IPS-NIHi11 (cell line): ENCODE results near the gene EFHD2.
"Not testable (repeated sequence)": the region's sequence is repeated elsewhere in the genome, so short reads cannot be mapped to it uniquely, and the experiment has no call there.

ENCODE experiments used
- DNase-seq: peaks from one replicate; pipeline ENCODE4 v3.0.0; 2012; ENCODE audit warnings: mixed read lengths, low spot score

EFHD2 gene

DNA sequence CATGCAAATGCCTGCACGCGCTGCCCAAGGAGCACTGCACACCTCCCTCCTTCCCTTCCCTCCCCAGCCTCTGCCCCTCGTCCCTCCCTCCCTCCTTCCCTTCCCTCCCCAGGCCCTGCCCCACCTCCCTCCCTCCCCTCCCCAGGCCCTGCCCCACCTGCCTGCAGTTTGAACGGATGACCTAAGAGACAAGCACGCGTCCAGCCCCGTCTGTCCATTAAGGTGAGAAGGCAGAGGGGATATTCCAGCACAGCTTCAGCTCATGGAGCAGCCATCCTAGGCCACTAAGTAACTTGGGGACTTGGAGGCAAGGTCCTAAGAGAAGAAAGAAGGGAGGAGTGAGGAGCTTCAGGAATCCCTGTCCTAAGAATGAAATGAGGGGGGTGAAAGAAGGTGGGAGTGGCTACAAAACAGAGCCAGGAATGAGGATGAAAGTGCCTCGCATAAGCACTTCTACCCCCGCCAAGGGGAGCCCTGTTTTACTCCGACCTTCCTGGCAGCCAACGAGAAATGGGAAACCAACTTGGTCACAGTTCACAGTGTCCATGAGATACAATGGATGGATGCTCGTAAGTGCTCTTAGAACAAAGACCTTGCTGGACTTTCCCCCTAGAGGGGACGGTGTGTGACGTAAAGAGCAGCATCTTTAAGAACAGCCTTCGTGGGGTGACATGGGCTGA is 21.3 kb upstream of the EFHD2 start:
- no peak for DNase-seq

DNA sequence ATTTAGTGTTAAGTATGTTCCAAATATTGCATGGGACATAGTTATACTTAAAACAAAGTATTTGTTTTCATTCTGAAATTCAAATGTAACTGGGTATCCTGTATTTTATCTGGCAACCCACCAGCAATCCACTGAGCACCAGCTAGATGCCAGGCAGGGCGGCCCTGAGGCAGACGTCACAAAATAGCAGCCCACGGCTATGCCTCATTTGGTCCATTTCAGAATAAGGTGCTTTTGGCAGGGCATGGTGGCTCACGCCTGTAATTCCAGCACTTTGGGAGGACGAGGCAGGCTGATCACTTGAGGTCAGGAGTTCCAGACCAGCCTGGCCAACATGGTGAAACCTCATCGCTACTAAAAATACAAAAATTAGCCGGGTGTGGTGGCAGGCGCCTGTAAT is 19.9 kb upstream of the EFHD2 start:
- DNase-seq = not testable (repeated sequence)

DNA sequence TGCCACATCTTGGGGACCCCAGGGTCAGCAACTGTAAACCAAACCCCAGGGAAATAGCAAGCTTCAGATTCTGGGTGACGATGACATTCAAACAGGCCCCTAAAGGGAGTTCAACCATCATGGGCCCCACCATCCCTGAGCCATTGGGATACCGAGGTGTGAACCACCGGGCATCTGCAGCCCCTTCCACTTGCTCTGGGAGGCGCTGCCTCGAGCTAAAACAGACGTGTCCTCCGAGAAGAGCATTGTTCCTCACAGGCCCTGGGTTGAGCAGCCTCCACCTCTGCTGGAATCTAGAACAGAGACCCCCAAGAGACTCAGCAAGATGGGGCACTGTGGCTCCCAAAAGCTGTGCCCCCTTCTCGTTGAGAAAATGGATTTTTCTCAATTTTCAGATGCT is 19.0 kb upstream of the EFHD2 start:
- DNase-seq = no peak

DNA sequence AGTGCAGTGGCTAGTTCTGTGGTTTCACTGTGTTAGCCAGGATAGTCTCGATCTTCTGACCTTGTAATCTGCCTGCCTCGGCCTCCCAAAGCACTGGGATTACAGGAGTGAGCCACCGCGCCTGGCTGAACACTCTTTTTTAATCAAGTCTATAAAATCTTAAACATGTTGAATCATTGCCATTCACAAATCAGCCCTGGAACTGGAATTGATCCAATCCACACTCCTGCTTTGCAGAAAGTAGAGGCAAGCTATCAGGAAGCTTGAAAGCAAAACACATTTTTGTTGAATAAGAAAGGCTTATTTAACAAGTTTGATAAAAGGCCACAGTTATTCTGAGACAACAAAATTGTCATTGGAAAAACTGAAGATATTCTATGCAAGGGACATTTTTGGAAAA is 18.3 kb upstream of the EFHD2 start:
- no peak for DNase-seq

DNA sequence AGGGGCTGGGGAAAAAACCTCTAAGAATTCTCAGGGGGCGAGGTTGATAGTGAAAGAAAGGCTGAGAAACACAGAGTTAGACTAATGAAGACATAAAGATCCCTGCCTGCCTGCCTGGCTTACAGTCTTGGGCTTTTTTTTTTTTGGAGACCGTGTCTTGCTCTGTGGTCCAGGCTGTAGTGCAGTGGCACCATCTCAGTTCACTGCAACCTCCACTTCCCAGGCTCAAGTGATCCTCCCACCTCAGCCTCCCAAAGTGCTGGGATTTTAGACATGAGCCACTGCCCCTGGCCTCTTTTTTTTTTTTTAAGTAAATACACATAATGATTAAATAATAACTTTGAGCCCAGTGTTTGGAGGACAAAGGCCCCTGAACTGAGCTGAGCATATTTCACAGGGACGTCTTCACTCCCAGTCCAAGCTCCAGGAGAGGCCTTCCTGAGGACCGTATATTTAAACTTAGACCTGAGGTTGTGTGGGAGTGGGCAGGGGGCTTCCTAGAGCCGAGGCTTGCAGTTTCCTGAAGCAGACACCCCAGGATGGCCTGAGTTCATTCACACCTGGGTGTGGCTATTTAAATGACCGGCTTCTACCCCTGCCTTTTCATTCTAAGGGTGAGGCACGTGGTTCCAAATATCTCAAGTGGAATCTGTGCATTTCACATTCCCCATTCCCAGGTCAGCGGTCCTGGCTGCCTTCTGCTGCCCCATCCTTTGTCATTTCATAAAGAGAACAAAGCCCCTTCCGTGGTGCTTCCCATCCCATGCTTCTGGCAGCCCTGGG is 16.0 kb upstream of the EFHD2 start:
- DNase-seq = peak; percentile 23

DNA sequence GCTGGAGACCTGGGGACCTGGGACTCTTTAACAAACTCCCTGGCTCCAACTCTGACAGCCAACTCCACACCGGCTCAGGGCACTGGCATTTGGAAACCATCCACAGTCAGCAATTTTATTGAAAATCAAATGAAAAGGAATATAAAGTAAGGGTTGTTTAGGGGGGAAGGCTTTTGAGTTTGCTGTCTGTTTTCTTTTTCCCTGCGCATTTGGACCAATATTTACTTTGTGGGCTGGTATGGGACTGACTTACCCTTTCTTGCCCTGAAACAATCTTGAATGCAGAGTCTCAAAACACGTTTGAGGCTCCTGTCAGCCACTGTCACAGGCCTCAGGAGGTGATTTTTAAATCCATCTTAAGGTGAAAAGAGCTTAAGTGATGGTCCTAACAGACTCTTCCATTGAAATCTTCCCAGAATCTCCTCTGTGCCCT is 15.4 kb upstream of the EFHD2 start:
- no peak for DNase-seq

DNA sequence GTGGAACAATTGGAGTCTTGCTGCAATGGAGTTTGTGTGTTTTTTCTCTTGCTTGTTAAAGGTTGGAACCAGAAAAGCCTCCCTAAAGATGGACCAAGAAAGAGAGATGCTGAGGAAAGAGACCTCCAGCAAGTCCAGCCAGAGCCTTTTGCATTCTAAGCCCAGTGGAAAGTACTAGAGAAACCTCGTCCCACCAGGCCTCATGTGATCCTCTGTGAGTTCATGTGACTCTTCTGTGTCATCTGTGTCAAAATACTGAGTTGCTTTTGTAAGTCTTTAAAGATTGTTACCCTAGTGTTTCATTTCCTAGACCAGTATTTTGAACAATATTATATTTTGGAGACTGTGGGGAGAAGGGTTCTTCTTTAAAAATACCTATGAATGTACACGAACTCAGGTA is 12.5 kb upstream of the EFHD2 start:
- no peak for DNase-seq

DNA sequence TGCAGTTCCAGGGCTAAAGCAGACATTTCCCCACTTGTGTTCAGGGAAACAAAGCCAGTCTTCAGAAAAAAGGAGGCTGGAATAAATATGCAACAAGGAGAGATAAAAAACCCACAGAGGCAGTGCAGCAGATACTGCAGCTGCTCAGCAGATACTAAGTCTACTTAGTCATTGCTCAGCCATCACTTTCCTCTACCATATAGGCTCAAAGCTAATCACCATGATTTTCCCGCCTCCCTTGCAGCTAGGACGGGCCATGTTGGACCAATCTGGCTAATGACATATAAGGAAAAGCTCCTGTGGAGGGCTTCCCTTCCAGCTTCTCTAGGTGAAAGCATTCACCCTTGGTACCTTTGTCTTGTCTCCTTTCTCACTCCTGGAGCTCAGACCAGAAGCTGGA is 10.0 kb upstream of the EFHD2 start:
- no peak for DNase-seq

DNA sequence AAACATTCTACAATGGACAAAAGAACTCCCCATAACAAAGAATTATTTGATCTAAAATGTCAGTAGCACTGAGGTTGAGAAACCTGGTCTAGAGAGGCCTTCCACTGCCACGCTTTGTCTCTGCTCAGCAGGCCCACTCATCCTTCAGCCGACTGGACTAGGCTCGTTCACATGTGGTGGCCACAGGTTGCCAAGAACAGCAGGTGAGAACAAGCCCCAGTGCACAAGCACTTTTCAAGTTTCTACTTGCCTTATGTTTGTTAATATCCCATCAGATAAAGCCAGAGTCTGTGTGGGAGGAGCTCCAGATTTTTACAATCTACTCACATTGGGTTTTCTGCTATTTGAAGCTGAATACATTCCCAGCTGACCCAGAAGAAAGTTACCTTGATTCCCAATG is 9.1 kb upstream of the EFHD2 start:
- DNase-seq = peak; percentile 33

DNA sequence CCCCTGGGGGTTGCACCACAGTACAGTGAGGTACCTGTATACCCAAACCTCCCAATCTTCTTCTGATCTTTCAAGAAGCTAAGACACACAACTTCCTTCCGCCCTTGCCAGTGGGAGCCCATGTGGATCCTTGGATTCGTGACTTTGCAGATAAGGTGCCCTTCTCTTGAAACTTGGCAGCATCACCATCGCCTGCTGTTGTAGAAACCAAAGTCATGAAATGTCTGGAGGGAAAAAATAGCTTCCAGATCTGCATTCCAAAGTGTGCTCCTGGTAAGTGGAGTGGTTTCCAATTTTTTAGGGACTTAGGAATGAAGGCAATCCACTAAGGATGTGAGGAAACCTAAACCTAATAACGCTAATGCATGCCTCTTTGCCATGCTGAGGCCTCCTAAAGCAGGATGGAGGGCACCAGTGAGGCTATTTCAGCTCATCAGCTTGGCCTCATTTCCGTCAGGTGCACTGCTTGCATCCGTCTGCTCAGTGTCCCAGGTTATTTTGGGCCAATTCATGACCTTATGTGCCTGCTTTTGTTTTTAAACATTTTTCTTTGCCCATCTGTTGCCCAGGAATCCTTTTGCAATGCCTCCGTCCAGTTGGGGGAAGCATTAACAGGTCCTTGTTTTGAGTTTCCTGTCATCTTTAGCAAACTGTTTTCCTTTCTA is 8.2 kb upstream of the EFHD2 start:
- DNase-seq = no peak

DNA sequence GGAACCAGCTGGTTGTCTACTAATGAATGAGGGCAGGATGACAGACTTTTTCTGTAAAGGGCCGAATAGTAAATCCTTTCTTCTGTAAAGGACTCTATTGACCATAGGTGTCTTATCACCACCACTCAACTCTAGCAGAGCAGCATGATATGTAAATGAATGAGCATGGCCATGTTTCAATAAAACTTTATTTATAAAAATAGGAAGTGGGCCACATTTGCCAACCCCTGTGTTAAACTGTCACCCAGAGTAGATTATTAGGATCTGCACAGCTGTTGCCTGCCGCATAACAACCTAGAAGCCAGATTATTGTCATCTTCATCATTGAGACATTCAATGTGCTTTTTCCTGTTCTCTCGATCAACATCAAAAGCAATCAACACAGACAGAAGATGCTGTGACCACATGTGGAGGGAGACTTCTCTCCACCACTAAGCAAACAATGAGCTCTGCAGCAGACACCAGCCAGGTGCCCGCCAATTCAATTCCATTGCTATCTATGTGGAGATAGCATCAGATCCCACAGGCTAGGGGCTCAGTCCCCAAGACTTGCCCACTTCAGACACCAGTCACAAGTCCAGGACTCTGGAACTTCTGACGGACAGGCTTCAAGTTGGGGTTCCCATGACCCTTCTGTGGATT is 6.8 kb upstream of the EFHD2 start:
- no peak for DNase-seq

DNA sequence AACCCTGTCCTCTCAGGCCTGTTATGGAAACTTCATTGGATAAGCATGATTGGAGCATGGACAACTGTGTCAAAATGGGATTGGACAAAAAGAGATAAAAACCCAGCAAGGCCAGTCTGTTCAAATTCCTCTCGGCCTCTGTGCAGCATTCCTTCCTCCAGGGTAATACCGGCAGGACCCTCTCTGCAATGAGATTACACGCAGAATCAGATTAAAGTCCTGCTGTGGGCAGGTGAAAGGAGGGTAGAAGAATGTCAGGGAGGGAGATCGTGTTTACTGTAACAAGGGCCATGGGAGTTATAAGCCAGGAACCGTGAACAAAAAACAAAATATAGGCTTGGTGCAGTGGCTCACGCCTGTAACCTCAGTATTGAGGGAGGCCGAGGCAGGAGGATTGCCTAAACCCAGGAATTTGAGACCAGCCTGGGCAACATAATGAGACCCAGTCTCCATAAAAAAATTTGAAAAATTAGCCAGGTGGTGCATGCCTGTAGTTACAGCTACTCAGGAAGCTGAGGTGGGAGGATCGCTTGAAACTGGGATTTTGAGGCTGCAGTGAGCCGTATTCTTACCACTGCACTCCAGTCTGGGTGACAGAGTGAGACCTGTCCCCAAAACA is 5.6 kb upstream of the EFHD2 start:
- DNase-seq = no peak

DNA sequence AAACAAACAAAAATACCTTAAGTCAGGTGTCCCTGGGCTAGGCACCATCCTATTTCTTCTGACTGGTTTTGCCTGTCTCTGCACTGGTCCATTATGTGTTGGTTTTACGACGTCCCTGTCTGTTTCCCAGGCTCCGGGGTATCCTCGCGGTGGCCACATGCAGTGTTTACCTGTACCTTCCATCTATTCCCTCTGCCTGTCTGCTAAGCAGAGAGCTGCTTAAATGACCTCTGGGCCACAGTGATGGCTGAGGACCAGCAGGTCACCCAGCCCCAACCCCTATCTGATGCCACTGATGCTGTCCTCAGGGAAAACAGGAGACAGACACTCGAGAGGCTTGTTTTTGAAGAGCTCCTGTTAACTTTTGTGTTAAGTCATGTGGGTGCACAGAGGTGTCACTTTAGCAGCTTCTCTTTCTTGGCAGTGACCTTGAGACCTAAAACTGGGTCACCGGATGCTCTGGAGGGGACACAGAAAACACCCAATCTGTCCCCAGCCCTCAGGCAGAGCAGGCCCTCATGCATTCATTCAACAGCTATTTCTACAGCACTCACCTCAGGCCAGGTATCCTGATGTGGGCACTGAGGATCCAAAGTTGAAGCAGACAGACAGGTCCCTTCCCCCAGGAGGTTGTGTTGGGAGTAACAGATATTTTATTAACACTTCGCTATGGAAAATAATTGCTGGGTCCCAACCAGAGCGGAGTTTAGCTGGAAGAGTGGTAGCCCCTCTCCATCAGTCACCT is 4.4 kb upstream of the EFHD2 start:
- DNase-seq = no peak

DNA sequence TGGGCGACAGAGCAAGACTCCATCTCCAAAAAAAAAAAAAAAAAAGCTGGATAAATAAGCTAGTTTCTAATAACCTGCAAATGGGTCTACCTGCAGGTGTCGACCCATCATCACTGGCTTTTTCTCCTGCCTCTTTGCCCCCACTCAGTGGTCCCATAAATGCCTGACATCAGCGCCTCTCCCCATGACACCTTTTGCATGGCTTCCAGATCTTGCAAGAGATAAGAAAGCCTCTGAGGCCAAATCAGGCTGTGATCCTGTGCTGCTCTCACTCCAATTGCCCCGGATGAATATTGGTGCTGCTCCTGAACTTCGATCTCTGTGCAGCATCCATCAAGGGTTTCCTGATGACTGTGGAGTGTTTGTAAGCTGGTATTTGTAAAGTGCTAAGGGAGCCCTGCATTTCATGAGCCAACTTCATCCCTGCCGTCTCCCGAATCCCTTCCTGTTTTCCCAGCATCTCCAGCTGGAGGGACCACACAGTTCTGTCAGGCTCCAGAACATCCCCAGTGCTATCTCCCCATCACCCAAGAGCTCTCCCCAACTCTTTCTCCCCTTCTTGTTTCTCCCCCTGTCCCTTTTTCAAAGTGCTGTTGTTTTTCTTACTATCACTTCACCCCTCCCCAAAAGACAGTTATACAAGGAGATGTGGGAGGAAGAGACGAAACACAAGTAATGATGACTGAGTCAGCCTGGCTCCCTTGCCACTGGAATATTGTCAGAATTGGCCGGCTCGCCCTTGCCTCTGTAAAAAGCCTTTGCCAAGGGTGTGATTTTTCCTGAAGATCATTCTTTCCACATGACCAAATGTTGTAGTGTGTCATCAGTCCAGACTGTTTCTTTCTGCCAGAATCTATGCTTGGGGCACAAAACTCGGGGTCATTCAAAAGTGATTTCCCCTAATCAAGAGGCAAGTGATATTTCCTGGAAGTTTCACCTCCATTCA is 2.8 kb upstream of the EFHD2 start:
- DNase-seq = no peak

DNA sequence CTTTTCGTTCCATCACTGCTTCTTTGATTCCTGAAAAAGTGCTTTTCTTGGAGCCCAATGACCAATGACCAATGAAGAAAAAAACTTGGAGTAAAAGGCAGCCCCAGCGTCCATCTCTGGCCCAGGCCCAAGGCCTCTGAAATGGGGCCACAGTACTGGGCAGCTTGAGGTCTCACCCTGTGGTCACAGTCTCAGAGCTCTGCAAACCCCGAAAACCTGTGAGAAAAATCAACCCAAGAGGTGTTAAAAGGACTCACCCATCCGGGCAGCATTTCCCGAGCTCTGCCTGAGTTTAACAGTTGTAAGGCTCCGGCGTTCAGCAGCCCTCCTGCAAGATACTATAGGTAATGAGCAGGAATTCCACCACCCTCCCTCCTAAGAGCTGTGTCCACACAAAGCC is 2.1 kb upstream of the EFHD2 start:
- DNase-seq = no peak

DNA sequence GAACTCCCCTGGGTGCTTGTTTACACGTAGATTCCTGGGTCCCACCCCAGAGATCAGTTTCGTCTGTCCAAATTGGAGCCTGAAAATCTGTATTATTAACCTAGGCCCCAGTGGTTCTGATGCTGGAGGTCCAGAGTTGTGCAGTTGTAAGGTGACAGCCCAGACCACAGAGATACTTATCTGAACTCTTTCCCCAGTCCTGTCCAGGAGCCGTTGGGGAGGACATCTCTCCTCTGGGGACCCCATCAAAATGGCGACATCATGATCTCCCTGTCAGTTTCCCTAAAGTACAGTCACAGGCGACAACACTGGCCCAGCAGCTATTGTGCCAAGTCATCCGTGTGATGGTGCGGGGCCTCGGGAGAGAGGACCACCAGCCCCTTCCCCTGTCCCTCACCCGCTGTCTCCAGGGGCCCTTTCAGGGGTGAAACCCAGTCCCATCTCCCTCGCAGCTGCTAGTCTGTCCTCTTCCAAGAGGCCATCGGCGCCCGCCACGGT is 749 bp upstream of the EFHD2 start:
- DNase-seq = no peak

DNA sequence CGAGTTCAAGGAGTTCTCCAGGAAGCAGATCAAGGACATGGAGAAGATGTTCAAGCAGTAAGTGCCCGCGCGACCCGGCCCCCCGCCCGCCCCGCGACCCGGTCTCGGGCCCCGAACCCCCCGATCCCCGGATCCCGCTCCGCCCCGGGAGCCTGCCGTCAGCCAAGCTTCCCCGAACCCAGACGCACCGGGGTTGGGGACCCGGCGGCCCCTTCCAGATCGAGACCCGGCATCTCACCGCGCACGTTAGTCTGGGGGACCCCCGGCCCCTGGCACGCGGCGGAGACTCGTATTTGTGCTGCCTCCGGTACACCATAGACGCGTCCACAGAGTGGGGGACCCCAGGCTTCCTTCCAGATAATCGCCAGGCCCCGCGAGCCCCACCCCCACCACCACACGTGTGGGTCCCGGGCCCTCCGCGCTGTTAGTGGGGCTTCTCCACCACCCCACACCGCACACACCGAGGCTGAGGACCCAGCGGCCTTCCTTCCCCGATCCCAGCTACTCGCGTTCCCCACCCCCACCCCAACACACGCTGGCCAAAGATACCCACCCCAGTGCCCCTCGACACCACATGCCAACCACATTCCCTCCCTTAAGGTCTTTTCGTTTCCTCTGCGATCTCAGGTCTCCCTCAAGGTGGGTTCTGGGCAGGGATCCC is 665 bp downstream of the EFHD2 start:
- no peak for DNase-seq

DNA sequence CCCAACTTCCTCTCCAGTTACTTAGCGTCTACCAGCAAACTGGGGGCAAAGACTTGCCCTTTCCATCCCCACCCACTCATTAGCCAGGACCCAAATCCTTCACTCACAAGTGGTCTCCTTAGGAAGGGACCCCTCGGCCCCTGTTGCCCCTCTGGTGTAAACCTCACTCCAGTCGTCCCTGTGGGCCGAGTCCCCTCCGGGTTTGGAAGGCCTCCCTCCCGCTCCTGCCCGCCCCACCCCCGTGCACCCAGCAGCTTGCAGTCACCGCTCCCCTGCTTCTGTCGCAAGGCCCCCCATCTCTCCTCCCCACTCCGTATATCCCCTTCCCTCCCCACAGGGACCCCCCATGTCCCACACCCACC is 1.2 kb downstream of the EFHD2 start:
- DNase-seq = no peak

DNA sequence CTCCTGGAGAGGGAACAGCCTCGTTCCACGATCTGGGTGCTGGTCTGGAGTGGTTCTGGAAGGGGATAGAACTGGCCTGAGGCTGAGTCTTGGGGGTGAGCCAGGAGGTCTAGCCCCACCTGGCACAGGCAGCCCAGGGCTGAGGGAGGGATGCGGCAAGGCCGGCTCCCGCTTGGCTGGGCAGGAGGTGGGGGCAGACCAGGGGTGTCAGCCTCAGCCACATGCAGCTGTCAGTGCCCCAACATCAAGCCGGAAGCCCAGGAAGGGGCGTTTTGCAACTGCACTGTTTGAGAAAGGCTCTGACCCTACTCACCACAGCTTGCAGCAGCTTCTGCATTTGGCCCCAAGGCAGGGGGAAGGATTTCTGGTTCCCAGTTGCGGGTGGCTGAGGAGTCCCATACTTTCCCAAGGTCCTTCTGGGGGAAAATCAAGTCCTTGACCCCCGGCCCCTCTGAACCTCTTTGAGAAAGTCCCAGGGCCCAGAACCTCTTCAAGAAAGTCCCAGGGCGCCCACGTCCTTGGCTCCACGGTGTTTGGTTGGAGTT is 2.0 kb downstream of the EFHD2 start:
- no peak for DNase-seq
